Progenitor cell of endocrine pancreas (in vitro differentiated cells): ENCODE measurements around the gene SCN8A. TPM values are rescaled to one million over a fixed set of nuclear protein-coding genes. Genes with fewer than 3 reads are reported as not detected.

ENCODE experiments used
- DNase-seq: peaks from one replicate; pipeline ENCODE4 v3.0.0; 2021; ENCODE audit warnings: low spot score; ENCODE audit not compliant: unreplicated experiment
- H3K27ac Mint-ChIP-seq: 2 replicates; pipeline ENCODE4 v1.8.0; 2021; ENCODE audit warnings: mild to moderate bottlenecking, moderate library complexity, mixed read lengths
- H3K27me3 Mint-ChIP-seq: 2 replicates; pipeline ENCODE4 v1.8.0; 2021; ENCODE audit warnings: mixed read lengths
- H3K36me3 Mint-ChIP-seq: 2 replicates; pipeline ENCODE4 v1.8.0; 2022; ENCODE audit warnings: mixed read lengths; ENCODE audit not compliant: insufficient read depth
- H3K4me1 Mint-ChIP-seq: 2 replicates; pipeline ENCODE4 v1.8.0; 2021; ENCODE audit warnings: low read depth, mixed read lengths
- H3K4me3 Mint-ChIP-seq: 2 replicates; pipeline ENCODE4 v1.8.0; 2021; ENCODE audit warnings: low read depth, mild to moderate bottlenecking, moderate library complexity, mixed read lengths
- H3K9me3 Mint-ChIP-seq: 2 replicates; pipeline ENCODE4 v1.8.0; 2021; ENCODE audit warnings: low read depth, mixed read lengths
- CTCF ChIP-seq: fragments of 200-600 bp; sonication (generic); IDR thresholded peaks from one replicate; pipeline ENCODE4 v1.5.0; 2021; ENCODE audit warnings: antibody characterized with exemption, mild to moderate bottlenecking; ENCODE audit not compliant: unreplicated experiment
- total RNA-seq: library from RNA; stranded (reverse); gene quantifications from 2 replicates; pipeline ENCODE4 v1.2.1, GENCODE V29; 2021

Gene SCN8A
- total RNA-seq, 1 donor from 2014 or later, result 9.8 TPM

GRCh38 chr12:51766067-51766676 is 175.1 kb downstream of the SCN8A start:
- H3K27me3 Mint-ChIP-seq, result no peaks in the 10 kb centered on the region
- no peaks in the 10 kb centered on the region for H3K9me3 Mint-ChIP-seq
- H3K4me3 Mint-ChIP-seq, result no peak overlapping the region
- H3K36me3 Mint-ChIP-seq, result peaks cover 3% of the 10 kb centered on the region
- H3K27ac Mint-ChIP-seq, result no peak overlapping the region
- H3K4me1 Mint-ChIP-seq, result no peaks in the 10 kb centered on the region
- TF ChIP-seq CTCF, result no peak
- no peak for DNase-seq

- H3K27me3 Mint-ChIP-seq, result peaks cover 2% of the 10 kb centered on the region
- no peak for DNase-seq
- no peak for TF ChIP-seq CTCF
- peaks cover 15% of the 10 kb centered on the region for H3K36me3 Mint-ChIP-seq
- peaks cover 4% of the 10 kb centered on the region for H3K9me3 Mint-ChIP-seq
- H3K27ac Mint-ChIP-seq, result no peak overlapping the region
- no peaks in the 10 kb centered on the region for H3K4me1 Mint-ChIP-seq
- no peak overlapping the region for H3K4me3 Mint-ChIP-seq
These were observed 180.0 kb downstream of the SCN8A start for GRCh38 chr12:51771008-51771407.

- DNase-seq, result no peak
- Mint-ChIP-seq H3K9me3 (peaks cover 4% of the 10 kb centered on the region), H3K4me1 (peaks cover 14% of the 10 kb centered on the region), H3K36me3 (peaks cover 15% of the 10 kb centered on the region), H3K27ac (no peak overlapping the region), H3K4me3 (no peak overlapping the region), H3K27me3 (peaks cover 2% of the 10 kb centered on the region)
- no peak for TF ChIP-seq CTCF
These were observed 182.3 kb downstream of the SCN8A start for GRCh38 chr12:51773145-51773869.

GRCh38 chr12:51774933-51775332 is 183.9 kb downstream of the SCN8A start:
- peaks cover 13% of the 10 kb centered on the region for H3K36me3 Mint-ChIP-seq
- no peak overlapping the region for H3K4me3 Mint-ChIP-seq
- peaks cover 14% of the 10 kb centered on the region for H3K4me1 Mint-ChIP-seq
- peaks cover 4% of the 10 kb centered on the region for H3K9me3 Mint-ChIP-seq
- TF ChIP-seq CTCF, result no peak
- H3K27me3 Mint-ChIP-seq, result peaks cover 7% of the 10 kb centered on the region
- H3K27ac Mint-ChIP-seq, result no peak overlapping the region
- DNase-seq, result no peak

GRCh38 chr12:51777457-51777856 is 186.4 kb downstream of the SCN8A start:
- Mint-ChIP-seq H3K27me3 (peaks cover 11% of the 10 kb centered on the region), H3K4me3 (no peak overlapping the region), H3K27ac (no peak overlapping the region), H3K4me1 (peaks cover 14% of the 10 kb centered on the region), H3K36me3 (peaks cover 11% of the 10 kb centered on the region), H3K9me3 (peaks cover 4% of the 10 kb centered on the region)
- TF ChIP-seq CTCF, result no peak
- DNase-seq, result no peak
